ENCODE data around the gene C17orf114.

The C17orf114 gene

GRCh38 chr17:4780325-4780955 is 21.7 kb downstream of the C17orf114 start:
- no peaks in the 10 kb centered on the region for H4K20me1 ChIP-seq (ENCODE audit: insufficient read depth, low read length)
- DNase-seq = no peak
- TF ChIP-seq EZH2phosphoT487 (IDR thresholded peaks at IDR 0.05; ENCODE audit: low read length) (no peak), EZH2 (optimal IDR thresholded peaks at IDR 0.05; ENCODE audit: low read depth, low read length) (no peak)
- TF ChIP-seq, protein P1, sequence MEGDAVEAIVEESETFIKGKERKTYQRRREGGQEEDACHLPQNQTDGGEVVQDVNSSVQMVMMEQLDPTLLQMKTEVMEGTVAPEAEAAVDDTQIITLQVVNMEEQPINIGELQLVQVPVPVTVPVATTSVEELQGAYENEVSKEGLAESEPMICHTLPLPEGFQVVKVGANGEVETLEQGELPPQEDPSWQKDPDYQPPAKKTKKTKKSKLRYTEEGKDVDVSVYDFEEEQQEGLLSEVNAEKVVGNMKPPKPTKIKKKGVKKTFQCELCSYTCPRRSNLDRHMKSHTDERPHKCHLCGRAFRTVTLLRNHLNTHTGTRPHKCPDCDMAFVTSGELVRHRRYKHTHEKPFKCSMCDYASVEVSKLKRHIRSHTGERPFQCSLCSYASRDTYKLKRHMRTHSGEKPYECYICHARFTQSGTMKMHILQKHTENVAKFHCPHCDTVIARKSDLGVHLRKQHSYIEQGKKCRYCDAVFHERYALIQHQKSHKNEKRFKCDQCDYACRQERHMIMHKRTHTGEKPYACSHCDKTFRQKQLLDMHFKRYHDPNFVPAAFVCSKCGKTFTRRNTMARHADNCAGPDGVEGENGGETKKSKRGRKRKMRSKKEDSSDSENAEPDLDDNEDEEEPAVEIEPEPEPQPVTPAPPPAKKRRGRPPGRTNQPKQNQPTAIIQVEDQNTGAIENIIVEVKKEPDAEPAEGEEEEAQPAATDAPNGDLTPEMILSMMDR (IDR thresholded peaks at IDR 0.05; ENCODE audit: low read length) = no peak
- no peak overlapping the region for H3K27ac ChIP-seq (ENCODE audit: low read length)
- no peak overlapping the region for H3K4me3 ChIP-seq (ENCODE audit: low read length)
- H3K4me1 ChIP-seq (ENCODE audit: low read length) = 0 out of 2 replicates have a peak, but pooled peaks cover 9% of the 10 kb centered on the region
- H3K27me3 ChIP-seq (replicated peaks; ENCODE audit: insufficient read depth, low read length) = peaks cover 40% of the 10 kb centered on the region
- no peak overlapping the region for H3K9ac ChIP-seq (ENCODE audit: low read length)
- no peaks in the 10 kb centered on the region for H3K9me3 ChIP-seq (replicated peaks; ENCODE audit: insufficient read depth, low read length)
- H3K36me3 ChIP-seq (replicated peaks; ENCODE audit: insufficient read depth, low read length) = no peaks in the 10 kb centered on the region
- H3K79me2 ChIP-seq (ENCODE audit: low read length) = no peaks in the 10 kb centered on the region
- no peaks in the 10 kb centered on the region for H3K9me2 ChIP-seq (replicated peaks; ENCODE audit: insufficient read depth, low read length)
- no peaks in the 10 kb centered on the region for H3F3A ChIP-seq (ENCODE audit: insufficient read depth, low read length)
- no peak overlapping the region for H3K4me2 ChIP-seq (ENCODE audit: low read depth, low read length)
- H2AFZ ChIP-seq (ENCODE audit: low read length) = no peak overlapping the region

DNA sequence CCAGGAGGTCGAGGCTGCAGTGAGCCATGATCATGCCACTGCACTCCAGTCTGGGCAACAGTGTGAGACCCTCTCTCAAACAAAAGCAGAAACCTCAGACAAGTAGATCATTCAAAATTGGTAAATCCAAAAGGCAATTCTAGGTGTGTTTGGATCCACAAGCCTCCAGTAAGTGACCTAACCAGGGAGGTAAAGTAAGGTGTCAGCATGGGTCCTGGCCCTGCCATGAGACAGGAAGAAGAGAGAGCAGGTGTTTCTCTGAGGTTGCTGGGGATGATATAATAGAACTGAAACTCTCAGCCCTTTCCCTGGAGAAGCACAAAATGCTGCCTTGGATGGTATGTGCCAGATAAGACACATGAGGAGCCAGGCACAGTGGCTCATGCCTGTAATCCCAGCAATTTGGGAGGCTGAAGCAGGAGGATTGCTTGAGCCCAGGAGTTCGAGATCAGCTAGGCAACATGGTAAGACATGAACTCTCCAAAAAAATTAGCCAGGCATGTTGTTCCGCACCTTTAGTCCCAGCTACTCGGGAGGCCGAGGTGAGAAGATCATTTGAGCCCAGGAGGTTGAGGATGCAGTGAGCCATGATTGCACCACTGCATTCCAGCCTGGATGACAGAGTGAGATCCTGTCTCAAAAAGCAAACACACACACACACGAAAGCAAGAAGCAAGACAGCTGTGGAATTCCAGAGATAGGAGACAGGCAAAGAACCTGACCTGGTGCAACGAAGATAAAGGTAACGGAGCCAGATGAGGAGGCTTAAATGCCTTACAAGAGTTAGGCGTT is 24.0 kb downstream of the C17orf114 start:
- Histone ChIP-seq H3K4me2 (ENCODE audit: low read depth, low read length) (no peak overlapping the region; the same call in 1 of the 2 replicates), H3K27ac (ENCODE audit: low read length) (no peak overlapping the region), H3K27me3 (replicated peaks; ENCODE audit: insufficient read depth, low read length) (peaks cover 30% of the 10 kb centered on the region), H3K36me3 (replicated peaks; ENCODE audit: insufficient read depth, low read length) (no peaks in the 10 kb centered on the region), H3K4me1 (ENCODE audit: low read length) (0 out of 2 replicates have a peak, but pooled peaks cover 9% of the 10 kb centered on the region), H3F3A (ENCODE audit: insufficient read depth, low read length) (no peaks in the 10 kb centered on the region), H3K9ac (ENCODE audit: low read length) (no peak overlapping the region), H3K9me2 (replicated peaks; ENCODE audit: insufficient read depth, low read length) (no peaks in the 10 kb centered on the region), H3K9me3 (replicated peaks; ENCODE audit: insufficient read depth, low read length) (no peaks in the 10 kb centered on the region), H2AFZ (ENCODE audit: low read length) (no peak overlapping the region), H4K20me1 (ENCODE audit: insufficient read depth, low read length) (no peaks in the 10 kb centered on the region), H3K79me2 (ENCODE audit: low read length) (no peaks in the 10 kb centered on the region), H3K4me3 (ENCODE audit: low read length) (no peak overlapping the region)
- TF ChIP-seq EZH2 (optimal IDR thresholded peaks at IDR 0.05; ENCODE audit: low read depth, low read length) = no peak
- no peak for TF ChIP-seq EZH2phosphoT487 (IDR thresholded peaks at IDR 0.05; ENCODE audit: low read length)
- TF ChIP-seq, protein P1 (IDR thresholded peaks at IDR 0.05; ENCODE audit: low read length) = no peak
- no peak for DNase-seq

GRCh38 chr17:4772235-4772613 is 29.9 kb downstream of the C17orf114 start:
- no peak overlapping the region for H3K9ac ChIP-seq (ENCODE audit: low read length)

More at GRCh38 chr17:4772235-4772613, 29.9 kb downstream of the C17orf114 start:
- no peak for TF ChIP-seq EZH2phosphoT487 (IDR thresholded peaks at IDR 0.05; ENCODE audit: low read length)
- TF ChIP-seq, protein P1 (IDR thresholded peaks at IDR 0.05; ENCODE audit: low read length) = no peak
- TF ChIP-seq EZH2 (optimal IDR thresholded peaks at IDR 0.05; ENCODE audit: low read depth, low read length) = no peak
- Histone ChIP-seq H3K9me3 (replicated peaks; ENCODE audit: insufficient read depth, low read length) (no peaks in the 10 kb centered on the region), H3K27ac (ENCODE audit: low read length) (no peak overlapping the region), H3K4me2 (ENCODE audit: low read depth, low read length) (no peak overlapping the region), H2AFZ (ENCODE audit: low read length) (no peak overlapping the region), H3K79me2 (ENCODE audit: low read length) (no peaks in the 10 kb centered on the region), H3K27me3 (replicated peaks; ENCODE audit: insufficient read depth, low read length) (peaks cover 24% of the 10 kb centered on the region), H3K4me1 (ENCODE audit: low read length) (no peaks in the 10 kb centered on the region), H3F3A (ENCODE audit: insufficient read depth, low read length) (no peaks in the 10 kb centered on the region), H3K4me3 (ENCODE audit: low read length) (no peak overlapping the region), H3K36me3 (replicated peaks; ENCODE audit: insufficient read depth, low read length) (no peaks in the 10 kb centered on the region), H3K9me2 (replicated peaks; ENCODE audit: insufficient read depth, low read length) (no peaks in the 10 kb centered on the region), H4K20me1 (ENCODE audit: insufficient read depth, low read length) (no peaks in the 10 kb centered on the region)
- DNase-seq = no peak

Data from MM.1S (cell line).